Calu3 (cell line): ENCODE data around the gene IL1RAPL2. TPM values are rescaled to one million over a fixed set of nuclear protein-coding genes. Genes with fewer than 3 reads are reported as not detected.

Experiments used
- BruUV-seq: library from RNA; stranded (reverse); fragments of 400-500 nt; replicated peaks from 2 replicates; lab custom pipeline; 2021; lab: Mats Ljungman, UMichigan
- CTCF ChIA-PET: fragments of 300-600 bp; sonication (Branson Sonifier 250); formaldehyde crosslinking; loops from one replicate; lab custom pipeline; 2022; ENCODE audit warnings: antibody characterized with exemption; lab: Charles Lee
- DNase-seq: peaks from one replicate; pipeline ENCODE4 v3.0.0; 2022
- H3K27ac Mint-ChIP-seq: one replicate; pipeline ENCODE4 v1.8.0; 2022; ENCODE audit warnings: mixed read lengths; ENCODE audit not compliant: unreplicated experiment
- H3K27me3 Mint-ChIP-seq: one replicate; pipeline ENCODE4 v1.8.0; 2022; ENCODE audit warnings: mixed read lengths; ENCODE audit not compliant: unreplicated experiment
- H3K36me3 Mint-ChIP-seq: one replicate; pipeline ENCODE4 v1.8.0; 2022; ENCODE audit warnings: mild to moderate bottlenecking, moderate library complexity, mixed read lengths; ENCODE audit not compliant: insufficient read depth, unreplicated experiment
- H3K4me1 Mint-ChIP-seq: one replicate; pipeline ENCODE4 v1.8.0; 2022; ENCODE audit warnings: mild to moderate bottlenecking, low read depth, mixed read lengths; ENCODE audit not compliant: unreplicated experiment
- H3K4me3 Mint-ChIP-seq: one replicate; pipeline ENCODE4 v1.8.0; 2022; ENCODE audit warnings: mild to moderate bottlenecking, low read depth, moderate library complexity, mixed read lengths; ENCODE audit not compliant: unreplicated experiment
- H3K9me3 Mint-ChIP-seq: one replicate; pipeline ENCODE4 v1.8.0; 2022; ENCODE audit warnings: low read depth, mixed read lengths; ENCODE audit not compliant: unreplicated experiment
- intact Hi-C: fragments of 100-400 bp; cut with micrococcal nuclease; formaldehyde crosslinking; loops from one replicate; pipeline ENCODE4 v1.10.0; 2022; ENCODE audit not compliant: unreplicated experiment
- total RNA-seq: library from RNA; stranded (reverse); gene quantifications from 2 replicates; pipeline ENCODE4 v1.2.3, GENCODE V29; 2022
- TF ChIP-seq, protein P1 (sequence below): fragments of 200-600 bp; IDR thresholded peaks from one replicate; pipeline ENCODE4 v1.8.0; 2022; ENCODE audit warnings: antibody characterized with exemption; ENCODE audit not compliant: unreplicated experiment

Gene IL1RAPL2
- total RNA-seq, 1 experiment from 2014 or later = not detected

DNA sequence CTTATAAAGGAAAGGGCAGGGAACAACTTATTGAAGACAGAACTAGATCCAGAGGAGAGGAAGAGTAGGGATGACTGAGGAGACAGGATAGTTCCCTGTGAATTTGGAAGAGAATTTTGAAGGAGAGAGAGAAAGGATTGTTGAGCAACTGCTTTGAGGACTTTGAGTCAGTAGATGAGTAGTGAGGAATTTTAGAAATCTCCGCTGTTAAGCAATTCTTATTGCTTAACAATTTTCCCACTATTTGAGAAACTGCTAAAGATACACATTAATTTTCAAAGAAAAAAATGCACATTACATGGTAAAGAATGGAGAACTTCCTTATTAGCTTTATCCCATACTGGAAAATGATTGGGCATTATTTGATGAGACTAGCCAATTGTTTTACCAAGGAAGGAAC lies 1140.0 kb downstream of the IL1RAPL2 start:
- Mint-ChIP-seq H3K4me3 (no peak overlapping the region), H3K27ac (no peak overlapping the region), H3K27me3 (no peaks in the 10 kb centered on the region), H3K9me3 (peaks cover 4% of the 10 kb centered on the region), H3K4me1 (no peaks in the 10 kb centered on the region), H3K36me3 (no peaks in the 10 kb centered on the region)
- CTCF ChIA-PET = no interaction called here
- intact Hi-C loops = no loop called here
- BruUV-seq = no TSS peak
- TF ChIP-seq, protein P1, sequence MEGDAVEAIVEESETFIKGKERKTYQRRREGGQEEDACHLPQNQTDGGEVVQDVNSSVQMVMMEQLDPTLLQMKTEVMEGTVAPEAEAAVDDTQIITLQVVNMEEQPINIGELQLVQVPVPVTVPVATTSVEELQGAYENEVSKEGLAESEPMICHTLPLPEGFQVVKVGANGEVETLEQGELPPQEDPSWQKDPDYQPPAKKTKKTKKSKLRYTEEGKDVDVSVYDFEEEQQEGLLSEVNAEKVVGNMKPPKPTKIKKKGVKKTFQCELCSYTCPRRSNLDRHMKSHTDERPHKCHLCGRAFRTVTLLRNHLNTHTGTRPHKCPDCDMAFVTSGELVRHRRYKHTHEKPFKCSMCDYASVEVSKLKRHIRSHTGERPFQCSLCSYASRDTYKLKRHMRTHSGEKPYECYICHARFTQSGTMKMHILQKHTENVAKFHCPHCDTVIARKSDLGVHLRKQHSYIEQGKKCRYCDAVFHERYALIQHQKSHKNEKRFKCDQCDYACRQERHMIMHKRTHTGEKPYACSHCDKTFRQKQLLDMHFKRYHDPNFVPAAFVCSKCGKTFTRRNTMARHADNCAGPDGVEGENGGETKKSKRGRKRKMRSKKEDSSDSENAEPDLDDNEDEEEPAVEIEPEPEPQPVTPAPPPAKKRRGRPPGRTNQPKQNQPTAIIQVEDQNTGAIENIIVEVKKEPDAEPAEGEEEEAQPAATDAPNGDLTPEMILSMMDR = no peak
- DNase-seq = no peak

- Mint-ChIP-seq H3K27me3 (no peaks in the 10 kb centered on the region), H3K4me1 (no peaks in the 10 kb centered on the region), H3K4me3 (no peak overlapping the region), H3K27ac (no peak overlapping the region), H3K36me3 (no peaks in the 10 kb centered on the region), H3K9me3 (peaks cover 6% of the 10 kb centered on the region)
- CTCF ChIA-PET = no interaction called here
- DNase-seq = no peak
- intact Hi-C loops = no loop called here
- TF ChIP-seq, protein P1 = no peak
- BruUV-seq = no TSS peak
These were observed 1145.8 kb downstream of the IL1RAPL2 start for GRCh38 chrX:105711805-105712204.

- intact Hi-C loops = no loop called here
- H3K4me1 Mint-ChIP-seq = no peaks in the 10 kb centered on the region
- no peaks in the 10 kb centered on the region for H3K27me3 Mint-ChIP-seq
- DNase-seq = no peak
- CTCF ChIA-PET = no interaction called here
- H3K36me3 Mint-ChIP-seq = no peaks in the 10 kb centered on the region
- TF ChIP-seq, protein P1 = no peak
- H3K9me3 Mint-ChIP-seq = peaks cover 6% of the 10 kb centered on the region
- H3K27ac Mint-ChIP-seq = no peak overlapping the region
- BruUV-seq = no TSS peak
- H3K4me3 Mint-ChIP-seq = no peak overlapping the region
These were observed 1149.7 kb downstream of the IL1RAPL2 start for GRCh38 chrX:105715746-105716145.

- no peak overlapping the region for H3K27ac Mint-ChIP-seq
- no peaks in the 10 kb centered on the region for H3K27me3 Mint-ChIP-seq
- intact Hi-C loops = no loop called here
- TF ChIP-seq, protein P1 = no peak
- H3K4me1 Mint-ChIP-seq = no peaks in the 10 kb centered on the region
- no TSS peak for BruUV-seq
- no peak overlapping the region for H3K4me3 Mint-ChIP-seq
- CTCF ChIA-PET = no interaction called here
- no peaks in the 10 kb centered on the region for H3K9me3 Mint-ChIP-seq
- H3K36me3 Mint-ChIP-seq = no peaks in the 10 kb centered on the region
- DNase-seq = no peak
These were observed 1158.2 kb downstream of the IL1RAPL2 start for GRCh38 chrX:105723966-105724735.
